ENCODE data around the gene HCN2.
A peak's percentile ranks its signal among the peaks of the same experiment; 100 is the strongest.

The HCN2 gene

GRCh38 chr19:570251-570686, 19.4 kb upstream of the HCN2 start:
- in situ Hi-C loops (cut with MboI; ENCODE audit: low pct_unique_long_range_greater_than_20kb, low sequenced_read_pairs): no loop called here
- DNase-seq: no peak

- in situ Hi-C loops (cut with MboI; ENCODE audit: low pct_unique_long_range_greater_than_20kb, low sequenced_read_pairs): no loop called here
- DNase-seq: peak; percentile 81
Observed at GRCh38 chr19:570937-571565, 18.6 kb upstream of the HCN2 start.

GRCh38 chr19:571566-571974, 18.1 kb upstream of the HCN2 start:
- in situ Hi-C loops (cut with MboI; ENCODE audit: low pct_unique_long_range_greater_than_20kb, low sequenced_read_pairs): no loop called here
- peak; percentile 73 for DNase-seq

GRCh38 chr19:572140-572742, 17.4 kb upstream of the HCN2 start, which contains the start of gene BSG:
Gene BSG (plus strand): TSS chr19:572596. CDS start chr19:572635, 39 bp downstream.
- in situ Hi-C loops (cut with MboI; ENCODE audit: low pct_unique_long_range_greater_than_20kb, low sequenced_read_pairs): no loop called here
- DNase-seq: peak; percentile 98

- DNase-seq: peak; percentile 37
- in situ Hi-C loops (cut with MboI; ENCODE audit: low pct_unique_long_range_greater_than_20kb, low sequenced_read_pairs): no loop called here
Observed at GRCh38 chr19:572743-573518, 16.8 kb upstream of the HCN2 start.

- no peak for DNase-seq
- in situ Hi-C loops (cut with MboI; ENCODE audit: low pct_unique_long_range_greater_than_20kb, low sequenced_read_pairs): no loop called here
Observed at GRCh38 chr19:573519-573825, 16.2 kb upstream of the HCN2 start.

- peak; percentile 58 for DNase-seq
- in situ Hi-C loops (cut with MboI; ENCODE audit: low pct_unique_long_range_greater_than_20kb, low sequenced_read_pairs): no loop called here
Observed at GRCh38 chr19:574658-575526, 14.8 kb upstream of the HCN2 start.

- no peak for DNase-seq
- in situ Hi-C loops (cut with MboI; ENCODE audit: low pct_unique_long_range_greater_than_20kb, low sequenced_read_pairs): no loop called here
Observed at GRCh38 chr19:575527-576506, 13.9 kb upstream of the HCN2 start.

- no peak for DNase-seq
- in situ Hi-C loops (cut with MboI; ENCODE audit: low pct_unique_long_range_greater_than_20kb, low sequenced_read_pairs): no loop called here
Observed at GRCh38 chr19:576768-577438, 12.8 kb upstream of the HCN2 start.

- no peak for DNase-seq
- in situ Hi-C loops (cut with MboI; ENCODE audit: low pct_unique_long_range_greater_than_20kb, low sequenced_read_pairs): no loop called here
Observed at GRCh38 chr19:577439-578392, 12.0 kb upstream of the HCN2 start.

- no peak for DNase-seq
- in situ Hi-C loops (cut with MboI; ENCODE audit: low pct_unique_long_range_greater_than_20kb, low sequenced_read_pairs): no loop called here
Observed at GRCh38 chr19:579111-579841, 10.4 kb upstream of the HCN2 start.

GRCh38 chr19:579842-580155, 9.9 kb upstream of the HCN2 start:
- DNase-seq: no peak
- in situ Hi-C loops (cut with MboI; ENCODE audit: low pct_unique_long_range_greater_than_20kb, low sequenced_read_pairs): no loop called here

- in situ Hi-C loops (cut with MboI; ENCODE audit: low pct_unique_long_range_greater_than_20kb, low sequenced_read_pairs): no loop called here
Observed at GRCh38 chr19:580274-580835, 9.3 kb upstream of the HCN2 start.

GRCh38 chr19:581399-582111, 8.1 kb upstream of the HCN2 start:
- DNase-seq: no peak
- in situ Hi-C loops (cut with MboI; ENCODE audit: low pct_unique_long_range_greater_than_20kb, low sequenced_read_pairs): no loop called here

More at GRCh38 chr19:580274-580835, 9.3 kb upstream of the HCN2 start:
- DNase-seq: no peak

GRCh38 chr19:582497-583197, 7.0 kb upstream of the HCN2 start:
- in situ Hi-C loops (cut with MboI; ENCODE audit: low pct_unique_long_range_greater_than_20kb, low sequenced_read_pairs): no loop called here
- DNase-seq: no peak

Measured in KBM-7 (cell line).